ENCODE data around the gene KRT75.
A peak's percentile ranks its signal among the peaks of the same experiment; 100 is the strongest.

Gene KRT75

DNA sequence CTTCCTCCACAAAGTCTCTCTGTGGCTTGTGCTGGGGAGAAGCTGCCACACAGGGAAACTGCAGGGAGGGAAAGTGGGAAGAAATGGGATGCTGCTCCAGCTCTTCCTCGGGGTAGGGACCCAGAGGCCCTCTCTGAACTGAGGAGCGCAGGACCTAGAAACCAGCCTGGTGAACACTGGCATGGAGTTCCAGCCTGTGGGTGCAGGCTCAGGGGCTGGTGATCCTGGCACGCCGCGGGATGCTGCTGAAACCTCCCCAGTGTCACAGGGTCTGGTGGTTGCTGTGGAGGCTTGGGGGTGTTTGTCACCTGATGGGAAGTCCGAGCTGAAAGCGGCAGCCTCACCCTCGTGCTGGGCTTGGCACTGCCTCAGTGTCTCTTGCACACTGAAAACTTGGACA is 5.2 kb upstream of the KRT75 start:
- no peak for DNase-seq

DNA sequence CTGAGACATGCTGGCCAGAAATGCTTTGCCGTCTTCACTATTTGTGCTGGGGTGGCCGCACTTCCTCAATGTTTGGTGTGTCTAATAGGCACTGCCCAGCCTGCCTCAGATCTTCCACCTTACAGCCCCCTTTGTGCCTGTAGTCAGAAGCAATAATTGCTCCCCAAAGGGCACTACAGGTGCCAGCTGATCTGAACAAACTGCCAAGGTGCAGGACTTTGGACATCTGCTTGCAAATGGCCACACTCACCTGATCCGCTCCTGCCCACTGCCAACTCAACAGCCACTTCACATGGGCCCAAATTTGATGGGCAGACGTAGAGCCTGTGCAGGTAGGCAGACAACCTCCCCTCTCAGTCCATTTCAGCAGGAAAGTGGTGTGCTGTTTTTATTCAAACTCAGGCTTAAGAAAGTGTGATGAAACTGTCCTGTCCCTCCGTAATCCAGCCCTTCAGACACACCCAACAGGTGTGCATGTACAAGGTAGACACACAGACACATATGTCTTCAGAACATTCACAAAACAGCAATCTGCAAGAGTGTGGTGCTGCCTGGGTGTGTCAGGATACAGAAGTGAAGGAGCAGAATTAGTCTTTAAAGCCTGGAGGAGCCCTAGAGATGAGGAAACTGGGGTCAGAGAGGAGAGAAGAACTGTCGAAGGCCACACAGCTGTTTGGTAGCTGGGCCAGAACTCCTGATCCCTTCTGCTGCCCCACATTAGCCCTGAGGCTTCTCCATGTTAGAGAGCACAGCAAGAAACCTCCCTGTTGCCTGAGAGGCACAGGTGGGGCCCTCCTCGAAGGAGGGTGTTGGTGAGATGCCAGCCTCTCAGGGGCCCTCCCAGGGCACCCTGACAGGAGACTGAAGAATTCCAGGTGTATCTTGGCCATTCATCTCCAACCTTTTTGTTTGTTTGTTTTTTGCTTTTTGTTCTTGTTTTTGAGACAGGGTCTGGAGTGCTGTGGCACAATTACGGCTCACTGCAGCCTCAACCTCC is 4.4 kb upstream of the KRT75 start:
- no peak for DNase-seq

DNA sequence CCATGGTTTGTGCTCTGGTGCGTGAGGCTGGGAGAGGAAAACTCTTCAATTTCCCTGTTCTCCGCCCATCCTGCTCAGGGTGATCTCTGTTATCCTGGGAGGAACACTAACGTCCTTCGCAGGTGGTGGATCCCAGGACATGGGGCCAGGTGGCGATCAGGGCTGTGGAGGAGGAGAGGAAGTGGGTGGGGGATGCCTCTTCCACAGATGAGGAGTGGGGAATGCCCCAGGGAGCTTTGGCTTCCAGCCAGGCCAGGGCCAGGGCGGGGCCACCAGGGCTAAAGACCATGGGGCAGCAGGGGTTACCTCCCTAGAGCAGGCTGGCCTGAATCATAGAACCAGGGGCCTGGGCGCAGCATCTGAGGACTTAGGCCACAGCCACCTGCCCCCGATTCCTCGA is 3.3 kb upstream of the KRT75 start:
- no peak for DNase-seq

DNA sequence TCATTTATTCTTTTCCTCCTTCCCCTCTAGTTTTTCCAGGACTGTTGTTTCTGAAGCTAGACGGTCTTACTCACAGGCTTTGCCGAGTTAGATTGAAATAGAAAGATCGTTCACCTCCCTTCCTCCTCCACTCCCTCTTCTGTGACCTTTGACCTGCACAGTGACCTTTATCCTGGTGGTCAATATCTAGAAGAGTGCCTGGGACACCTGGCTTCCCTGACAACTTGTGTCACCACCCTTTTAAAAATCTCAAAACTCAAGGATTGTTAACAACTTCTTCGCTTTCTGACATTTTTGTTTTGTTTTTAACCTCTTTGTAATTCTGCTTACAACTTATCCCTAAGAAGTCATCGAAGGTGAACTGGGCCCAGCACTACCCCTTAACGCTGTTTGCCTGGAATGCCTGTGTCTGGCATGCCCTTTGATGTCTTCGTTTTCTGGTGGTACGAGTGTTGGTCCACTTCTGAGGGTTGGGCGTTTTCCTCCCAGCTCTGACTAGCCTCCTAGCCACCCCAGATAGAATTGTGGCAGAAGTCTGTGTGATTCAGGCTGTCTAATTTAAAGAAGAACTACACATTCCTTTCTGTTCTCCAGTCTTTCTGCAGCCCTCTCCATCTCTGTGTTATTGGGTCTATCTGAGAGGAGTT is 2.8 kb upstream of the KRT75 start:
- DNase-seq, result no peak

- no peak for DNase-seq
These were observed 2.0 kb upstream of the KRT75 start for GRCh38 chr12:52436000-52436827.

DNA sequence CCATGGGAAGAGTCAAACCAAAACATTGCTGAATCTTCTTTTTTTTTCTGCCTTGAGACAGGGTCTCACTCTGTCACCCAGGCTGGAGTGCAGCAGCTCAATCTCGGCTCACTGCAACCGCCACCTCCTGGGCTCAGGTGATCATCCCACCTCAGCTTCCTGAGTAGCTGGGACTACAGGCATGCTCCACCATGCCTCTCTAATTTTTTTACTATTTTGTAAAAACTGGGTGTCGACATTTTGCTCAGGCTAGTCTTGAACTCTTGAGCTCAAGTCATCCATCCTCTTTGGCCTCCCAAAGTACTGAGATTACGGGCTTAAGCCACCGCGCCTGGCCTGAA is 1.5 kb upstream of the KRT75 start:
- no peak for DNase-seq

DNA sequence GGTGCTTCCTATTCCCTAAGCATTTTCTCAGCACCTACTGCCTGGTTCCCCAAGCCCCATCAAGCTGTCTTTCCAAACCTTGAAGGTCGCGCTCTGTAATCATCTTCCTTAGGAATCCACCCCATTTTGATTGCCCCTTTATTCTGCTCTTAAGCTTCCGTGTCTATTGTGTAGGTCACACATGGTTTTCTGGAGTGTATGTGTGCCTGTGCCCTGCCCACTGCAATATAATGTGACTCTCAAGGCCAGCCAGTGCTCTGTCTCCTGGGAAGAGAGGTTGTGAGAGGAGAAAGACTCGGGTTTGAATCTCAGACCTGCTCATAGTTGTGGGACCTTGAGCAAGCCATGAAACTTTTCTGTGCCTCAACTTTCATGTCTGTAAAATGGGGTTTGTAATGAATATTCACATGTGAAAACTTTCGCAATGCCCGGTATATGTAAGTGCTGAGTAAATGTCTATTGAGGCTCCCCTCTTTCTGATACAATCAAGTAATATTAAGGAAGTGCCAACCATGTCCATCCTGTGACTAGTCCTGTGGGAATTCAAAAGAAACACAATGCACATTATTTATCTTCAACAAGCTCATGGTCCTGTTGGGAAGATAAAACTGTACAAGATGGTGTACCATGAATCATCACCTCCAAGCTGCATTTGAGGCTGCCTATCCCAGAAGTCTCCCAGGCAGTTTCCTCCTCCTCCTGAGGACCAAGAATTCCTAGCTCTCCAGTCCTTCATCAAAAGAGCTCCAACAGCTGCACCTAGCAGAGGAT is 774 bp upstream of the KRT75 start:
- DNase-seq, result no peak

- DNase-seq, result no peak
These were observed 580 bp downstream of the KRT75 start for GRCh38 chr12:52433501-52434080.

DNA sequence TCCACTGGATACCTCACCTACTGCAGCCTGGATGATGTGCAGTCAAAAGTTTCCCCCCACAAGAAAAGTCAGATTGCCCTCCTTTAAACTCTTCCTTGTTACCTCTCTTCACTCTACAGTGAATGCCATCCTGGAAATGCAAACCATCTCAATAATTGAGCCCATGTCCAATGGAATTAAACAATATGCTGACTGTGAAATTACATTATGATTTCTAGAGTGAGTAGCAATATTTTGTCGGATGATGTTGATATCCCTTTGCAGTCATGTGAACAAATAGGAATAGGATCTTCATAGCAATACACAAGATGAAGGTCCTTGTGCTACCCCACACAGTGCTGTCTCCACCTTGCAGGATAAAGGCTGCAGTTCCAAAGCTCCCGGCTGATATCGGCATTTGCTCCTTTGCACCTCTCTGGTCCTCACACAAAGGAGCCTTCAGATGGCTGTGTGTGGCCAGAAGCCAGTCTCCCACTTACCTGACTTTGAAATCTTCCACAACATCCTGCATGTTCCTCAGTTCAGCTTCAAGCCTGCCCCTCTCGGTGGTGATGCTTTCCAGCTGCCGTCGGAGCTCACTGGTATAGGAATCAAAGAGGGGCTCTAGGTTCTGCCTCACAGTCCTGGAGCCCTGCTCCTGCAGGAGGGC is 1.5 kb downstream of the KRT75 start:
- DNase-seq, result no peak

- DNase-seq, result peak in 1 of 2 experiments; percentile 11
These were observed 6.0 kb downstream of the KRT75 start for GRCh38 chr12:52428121-52428520.

DNA sequence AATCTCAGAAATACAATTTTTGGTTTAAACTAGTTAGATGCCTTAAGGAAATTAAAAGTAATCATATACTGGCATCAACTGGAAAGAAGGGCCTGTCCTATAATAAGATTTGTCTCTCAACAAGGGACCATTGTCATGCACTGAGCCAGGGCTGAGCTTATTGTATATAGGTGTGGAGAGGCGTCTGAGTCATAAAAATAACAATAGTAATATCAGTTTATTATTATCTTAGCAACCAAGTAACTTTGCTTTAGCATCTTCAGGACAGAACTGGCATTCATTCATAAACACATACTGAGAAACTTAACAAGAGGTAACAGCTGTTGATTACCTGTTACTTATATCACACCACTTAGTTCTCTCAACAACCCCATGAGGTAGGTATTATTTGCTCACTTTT is 7.1 kb downstream of the KRT75 start:
- no peak for DNase-seq

GRCh38 chr12:52426034-52426433 is 8.1 kb downstream of the KRT75 start:
- DNase-seq, result no peak

DNA sequence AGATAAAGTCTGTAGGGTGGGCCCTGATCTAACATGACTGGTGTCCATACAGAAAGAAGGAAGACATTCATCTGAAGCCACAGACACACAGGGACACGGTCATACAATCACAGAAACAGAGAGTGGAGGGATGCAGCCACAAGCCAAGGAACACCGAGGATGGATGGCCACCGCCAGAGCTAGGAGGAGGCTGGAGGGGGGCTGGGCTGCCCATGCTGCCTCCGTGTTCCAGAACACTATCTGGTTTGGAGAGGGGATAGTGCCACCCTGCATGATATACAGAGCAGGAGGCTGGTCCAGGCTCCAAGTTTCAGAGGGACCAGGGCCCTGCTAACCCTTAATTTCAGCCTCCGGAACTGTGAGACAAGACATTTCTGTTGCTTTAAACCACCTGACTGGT is 8.7 kb downstream of the KRT75 start:
- no peak for DNase-seq

DNA sequence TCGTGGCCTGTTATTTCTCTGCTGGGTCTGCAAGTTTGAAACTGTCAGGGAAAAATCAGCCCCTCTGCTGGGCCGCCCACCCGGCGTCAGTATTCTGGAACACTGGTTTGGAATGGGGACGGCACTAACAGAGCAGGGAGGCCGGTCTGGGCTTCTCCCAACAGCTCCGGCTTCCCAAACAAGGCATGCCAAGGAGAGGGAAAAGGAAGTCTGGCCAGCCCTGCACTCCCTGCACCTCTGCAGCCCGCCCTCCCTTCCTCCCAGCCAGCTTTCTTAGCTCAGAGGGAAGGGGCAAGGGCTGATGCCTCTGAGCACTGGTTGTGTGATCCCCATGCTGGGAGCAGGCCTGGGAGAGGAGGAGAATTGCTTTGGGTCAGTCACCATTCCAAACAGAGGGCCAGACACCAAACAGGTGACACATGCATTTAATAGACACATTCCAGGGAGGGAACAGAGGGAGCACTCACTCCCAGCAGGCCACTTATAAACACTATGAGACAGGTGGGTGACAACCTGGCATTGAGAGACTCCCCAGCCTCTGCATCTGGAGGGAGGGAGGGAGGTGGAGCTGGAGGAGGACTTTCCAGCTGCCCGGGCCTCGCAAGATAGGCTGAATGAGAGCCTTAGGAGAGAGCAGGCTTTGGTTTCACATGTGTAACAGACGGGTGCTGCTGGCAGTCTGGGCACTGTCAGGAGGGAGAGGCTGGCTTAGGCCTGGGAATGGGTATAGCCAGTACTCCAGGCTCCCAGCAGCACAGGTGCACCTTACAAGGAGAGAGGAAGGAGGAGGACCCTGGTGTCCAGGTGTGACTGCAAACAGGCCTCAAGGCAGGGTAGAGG is 10.3 kb downstream of the KRT75 start:
- no peak for DNase-seq

GRCh38 chr12:52423035-52423434 is 11.1 kb downstream of the KRT75 start:
- DNase-seq, result no peak

DNA sequence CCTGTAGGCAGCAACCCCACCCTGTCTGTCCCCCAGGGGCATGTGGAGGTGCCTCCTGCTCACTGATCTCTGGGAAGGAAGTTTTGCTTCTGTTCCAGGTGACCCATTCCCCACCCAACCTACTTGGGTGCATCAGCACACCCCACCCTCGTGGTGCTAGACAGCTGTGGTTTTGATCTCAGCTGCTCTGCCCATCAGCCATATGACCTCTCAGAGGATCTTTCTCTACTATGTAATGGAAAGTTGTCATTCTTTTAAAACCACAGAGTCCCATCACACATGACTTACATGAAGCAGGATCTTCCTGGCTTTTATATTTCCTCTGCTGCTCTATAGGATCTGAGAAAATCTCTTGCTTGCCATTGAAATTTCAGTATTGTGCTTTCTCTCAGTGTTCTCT is 14.5 kb downstream of the KRT75 start:
- no peak for DNase-seq

- DNase-seq, result no peak
These were observed 15.5 kb downstream of the KRT75 start for GRCh38 chr12:52418576-52419110.

- DNase-seq, result peak in 1 of 2 experiments; percentile 27
These were observed 16.4 kb downstream of the KRT75 start for GRCh38 chr12:52417740-52418139.

DNA sequence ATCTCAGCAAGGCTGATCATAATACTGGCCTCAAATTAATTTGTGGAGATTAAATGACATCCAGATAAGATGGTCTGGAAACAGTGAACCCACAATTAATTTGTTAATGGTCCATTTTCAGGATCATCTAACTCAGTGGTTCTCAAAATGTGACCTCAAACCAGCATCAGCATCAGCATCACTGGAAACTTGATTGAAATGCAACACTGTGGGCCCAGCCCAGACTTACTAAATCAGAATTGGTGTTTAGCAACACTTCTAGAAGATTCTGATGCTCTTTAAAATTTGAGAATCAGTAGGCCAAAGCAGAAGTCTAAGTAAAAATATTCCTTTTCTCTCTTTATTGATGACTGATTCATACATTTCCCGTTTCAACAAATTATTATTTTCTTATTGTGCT is 17.4 kb downstream of the KRT75 start:
- no peak for DNase-seq

Data from NCI-H526 (cell line).